Spleen (tissue), 11 donors: ENCODE measurements around the gene PMM1. TPM values are rescaled to one million over a fixed set of nuclear protein-coding genes. Genes with fewer than 3 reads are reported as not detected.

Source experiments
- DNase-seq: peaks from one replicate; pipeline ENCODE4 v3.0.0-alpha.2; 2020
- H3K27ac ChIP-seq, 8 donors: fragments of 200-600 bp; sonication (generic) in 7 of 8; 1 replicate in 4 of 8; 2 replicates in 4 of 8; pipeline versions ENCODE4 v1.5.0 to v1.8.0; 2016 to 2021; ENCODE audit warnings: inconsistent platforms in 4 of 8, mild to moderate bottlenecking in 4 of 8, moderate library complexity in 1 of 8
- H3K27me3 ChIP-seq, 7 donors: fragments of 200-600 bp; sonication (generic) in 6 of 7; replicated peaks in 1 of 7; 1 replicate in 4 of 7; 2 replicates in 3 of 7; pipeline versions ENCODE4 v1.5.0 to v1.8.0; 2016 to 2021; ENCODE audit warnings: inconsistent platforms in 3 of 7, mild to moderate bottlenecking in 1 of 7
- H3K36me3 ChIP-seq, 6 donors: fragments of 200-600 bp; sonication (generic) in 5 of 6; 1 replicate in 4 of 6; 2 replicates in 2 of 6; pipeline versions ENCODE4 v1.5.0 to v1.8.0; 2016 to 2021; ENCODE audit warnings: inconsistent platforms in 2 of 6
- H3K4me1 ChIP-seq, 6 donors: fragments of 200-600 bp; sonication (generic) in 5 of 6; 1 replicate in 3 of 6; 2 replicates in 3 of 6; pipeline versions ENCODE4 v1.5.0 to v1.8.0; 2016 to 2021; ENCODE audit warnings: inconsistent platforms in 3 of 6
- H3K4me3 ChIP-seq, 8 donors: fragments of 200-600 bp; sonication (generic) in 7 of 8; 1 replicate in 4 of 8; 2 replicates in 4 of 8; pipeline versions ENCODE4 v1.5.0 to v1.8.0; 2016 to 2021; ENCODE audit warnings: inconsistent platforms in 4 of 8, mild to moderate bottlenecking in 4 of 8, moderate library complexity in 2 of 8
- H3K9me3 ChIP-seq, 8 donors: fragments of 200-600 bp; sonication (generic) in 7 of 8; 1 replicate in 4 of 8; 2 replicates in 4 of 8; pipeline versions ENCODE4 v1.5.0 to v1.8.0; 2016 to 2021; ENCODE audit warnings: inconsistent platforms in 4 of 8
- CTCF ChIP-seq, 11 experiments: fragments of 200-600 bp in 7 of 11; fragments of 450-650 bp in 4 of 11; sonication (generic) in 4 of 11; IDR thresholded peaks in 8 of 11; conservative IDR thresholded peaks in 3 of 11; 1 replicate in 7 of 11; 2 replicates in 4 of 11; pipeline versions ENCODE4 v1.4.0 to v1.8.0; 2016 to 2021; ENCODE audit warnings: antibody characterized with exemption in 11 of 11, inconsistent platforms in 4 of 11, mild to moderate bottlenecking in 1 of 11
- POLR2A ChIP-seq, 3 donors: fragments of 450-650 bp; IDR thresholded peaks; one replicate each; pipeline ENCODE4 v1.5.1; 2017; ENCODE audit warnings: antibody characterized with exemption in 3 of 3, mild to moderate bottlenecking in 1 of 3
- POLR2AphosphoS5 ChIP-seq, 3 donors: sonication (generic); formaldehyde crosslinking; IDR thresholded peaks; one replicate each; pipeline ENCODE4 v1.5.1; 2017; ENCODE audit warnings: antibody characterized with exemption in 3 of 3
- WGBS, 5 donors: extraction: QIAGEN DNeasy Blood & Tissue Kit in 3 of 5; methylation state at CpG; one replicate each; pipeline versions ENCODE4 v1.1.5 to v1.1.7; 2013 to 2018; 5-methylcytosine and 5-hydroxymethylcytosine counted together
- intact Hi-C: fragments of 100-400 bp; cut with DNase I; formaldehyde crosslinking; loops from one replicate; pipeline ENCODE4 v1.15.0; 2023; ENCODE audit warnings: low total_unique reads
- polyA plus RNA-seq, 3 donors: library from polyadenylated mRNA; stranded (reverse); fragments of 200-250 nt; gene quantifications; one replicate each; pipeline ENCODE4 v1.2.1, GENCODE V29; 2013
- total RNA-seq, 7 donors: library from RNA; depleted of rRNA in 3 of 7; stranded (reverse); fragments of >200 nt in 3 of 7; fragmentation: NEBNext Ultra II Directional in 4 of 7; extraction: Animal tissue kit (Norgen Biotek cat#: 25700) in 4 of 7; gene quantifications; one replicate each; pipeline versions ENCODE4 v1.1.0 to v1.2.1, GENCODE V29; 2016 to 2021
- donor health status: healthy with polysubstance abuse.
- donor health status: DM: no; HTN: no; CAD: no; lungs with moderate emphysema.
- donor health status: DM: no; HTN: no; CAD: no.
- donor health status: Bipolar disorder and iron deficiency.
- donor health status: healthy.
- donor health status: DM: no; HTN: no; CAD: no.
- donor health status: DM: yes; HTN: yes; CAD: no.

The PMM1 gene
- total and polyA plus RNA-seq, 10 donors = 15.1 to 25.0 (median 17.0) TPM

GRCh38 chr22:41540006-41540315 lies 49.7 kb downstream of the PMM1 start:
- Histone ChIP-seq H3K4me3 (no peak overlapping the region), H3K4me1 (peaks cover 18 to 43% (median 37%) of the 10 kb centered on the region in 6 donors), H3K27ac (no peak overlapping the region), H3K27me3 (no peaks in the 10 kb centered on the region), H3K36me3 (peaks cover 0 to 59% (median 18%) of the 10 kb centered on the region in 6 donors), H3K9me3 (no peaks in the 10 kb centered on the region)
- no peak for TF ChIP-seq POLR2AphosphoS5 (IDR thresholded peaks at IDR 0.05)
- no peak for TF ChIP-seq POLR2A (IDR thresholded peaks at IDR 0.05)
- TF ChIP-seq CTCF (IDR thresholded peaks at IDR 0.05 in 8 of 11, conservative IDR thresholded peaks at IDR 0.05 in 3 of 11) = no peak
- intact Hi-C loops = no loop called here
- WGBS, 5 donors = 88 to 97% (median 92%) methylated on average over 3 of the region's 3 CpGs; no CpG with 5 or more reads in 1 of the 5 donors
- DNase-seq = no peak

GRCh38 chr22:41539146-41540005 lies 50.3 kb downstream of the PMM1 start:
- intact Hi-C loops = no loop called here
- Histone ChIP-seq H3K4me1 (peaks cover 13 to 37% (median 31%) of the 10 kb centered on the region in 6 donors), H3K27ac (no peak overlapping the region), H3K27me3 (no peaks in the 10 kb centered on the region), H3K36me3 (peaks cover 0 to 65% (median 21%) of the 10 kb centered on the region in 6 donors), H3K9me3 (no peaks in the 10 kb centered on the region), H3K4me3 (no peak overlapping the region)
- TF ChIP-seq CTCF (IDR thresholded peaks at IDR 0.05 in 8 of 11, conservative IDR thresholded peaks at IDR 0.05 in 3 of 11) (no peak), POLR2A (IDR thresholded peaks at IDR 0.05) (no peak), POLR2AphosphoS5 (IDR thresholded peaks at IDR 0.05) (no peak)
- DNase-seq = no peak
- 78 to 91% (median 89%) methylated on average over 13 of the region's 13 CpGs for WGBS, 5 donors

- Histone ChIP-seq H3K36me3 (peaks cover 0 to 73% (median 23%) of the 10 kb centered on the region in 6 donors), H3K9me3 (no peaks in the 10 kb centered on the region), H3K4me3 (no peak overlapping the region), H3K27ac (no peak overlapping the region), H3K27me3 (no peaks in the 10 kb centered on the region), H3K4me1 (peaks cover 13 to 34% (median 28%) of the 10 kb centered on the region in 6 donors)
- TF ChIP-seq CTCF (IDR thresholded peaks at IDR 0.05 in 8 of 11, conservative IDR thresholded peaks at IDR 0.05 in 3 of 11) = no peak
- TF ChIP-seq POLR2A (IDR thresholded peaks at IDR 0.05) = no peak
- no peak for TF ChIP-seq POLR2AphosphoS5 (IDR thresholded peaks at IDR 0.05)
- DNase-seq = no peak
- WGBS, 5 donors = 92 to 100% (median 96%) methylated on average over 8 of the region's 8 CpGs
- intact Hi-C loops = no loop called here
Measured at GRCh38 chr22:41538583-41538982, 51.1 kb downstream of the PMM1 start.

- intact Hi-C loops = no loop called here
- 81 to 96% (median 93%) methylated on average over 3 of the region's 3 CpGs for WGBS, 5 donors
- peaks cover 4 to 27% (median 21%) of the 10 kb centered on the region in 6 donors for H3K4me1 ChIP-seq
- H3K4me3 ChIP-seq = no peak overlapping the region
- H3K27ac ChIP-seq = no peak overlapping the region
- no peak for DNase-seq
- peaks cover 0 to 86% (median 28%) of the 10 kb centered on the region in 6 donors for H3K36me3 ChIP-seq
- TF ChIP-seq POLR2AphosphoS5 (IDR thresholded peaks at IDR 0.05) = no peak
- no peak for TF ChIP-seq POLR2A (IDR thresholded peaks at IDR 0.05)
- TF ChIP-seq CTCF (IDR thresholded peaks at IDR 0.05 in 8 of 11, conservative IDR thresholded peaks at IDR 0.05 in 3 of 11) = no peak
- no peaks in the 10 kb centered on the region for H3K27me3 ChIP-seq
- H3K9me3 ChIP-seq = no peaks in the 10 kb centered on the region
Measured at GRCh38 chr22:41537203-41537602, 52.4 kb downstream of the PMM1 start.
